Nephron progenitor cell (in vitro differentiated cells): ENCODE measurements around the gene WDR74.

Experiments used
- DNase-seq: peaks from one replicate; pipeline ENCODE4 v3.0.0; 2021
- H3K27ac Mint-ChIP-seq: 2 replicates; pipeline ENCODE4 v1.8.0; 2021; ENCODE audit warnings: mild to moderate bottlenecking, moderate library complexity, mixed read lengths
- H3K27me3 Mint-ChIP-seq: 2 replicates; pipeline ENCODE4 v1.8.0; 2021; ENCODE audit warnings: mild to moderate bottlenecking, low read depth, mixed read lengths; ENCODE audit not compliant: poor library complexity
- H3K36me3 Mint-ChIP-seq: 2 replicates; pipeline ENCODE4 v1.8.0; 2021; ENCODE audit warnings: low read depth, mixed read lengths
- H3K4me1 Mint-ChIP-seq: 2 replicates; pipeline ENCODE4 v1.8.0; 2021; ENCODE audit warnings: mixed read lengths
- H3K4me3 Mint-ChIP-seq: 2 replicates; pipeline ENCODE4 v1.8.0; 2021; ENCODE audit warnings: mild to moderate bottlenecking, moderate library complexity, mixed read lengths
- H3K9me3 Mint-ChIP-seq: 2 replicates; pipeline ENCODE4 v1.8.0; 2021; ENCODE audit warnings: mild to moderate bottlenecking, moderate library complexity, mixed read lengths
- CTCF ChIP-seq: fragments of 200-600 bp; sonication (generic); IDR thresholded peaks from 2 replicates; pipeline ENCODE4 v1.5.0; 2021; ENCODE audit warnings: antibody characterized with exemption

WDR74 gene

GRCh38 chr11:62805076-62805892 lies 34.1 kb downstream of the WDR74 start, which contains the start of gene NXF1:
NXF1 (minus strand) TSS chr11:62805440; CDS start chr11:62805356, 84 bp downstream.
- TF ChIP-seq CTCF = no peak
- Mint-ChIP-seq H3K36me3 (peaks cover 34% of the 10 kb centered on the region), H3K9me3 (no peaks in the 10 kb centered on the region), H3K4me3 (peak within 1 kb of the TSS; percentile 100), H3K27ac (peak within 1 kb of the TSS; percentile 100), H3K27me3 (peaks cover 8% of the 10 kb centered on the region), H3K4me1 (peaks cover 30% of the 10 kb centered on the region)
- DNase-seq = peak; percentile 98

- Mint-ChIP-seq H3K36me3 (peaks cover 41% of the 10 kb centered on the region), H3K27me3 (peaks cover 8% of the 10 kb centered on the region), H3K4me3 (peak overlapping the region; percentile 100), H3K4me1 (peaks cover 30% of the 10 kb centered on the region), H3K27ac (peak overlapping the region; percentile 99), H3K9me3 (no peaks in the 10 kb centered on the region)
- no peak for TF ChIP-seq CTCF
- DNase-seq = no peak
Observed at GRCh38 chr11:62804310-62805075, 34.9 kb downstream of the WDR74 start.

- Mint-ChIP-seq H3K4me1 (peaks cover 21% of the 10 kb centered on the region), H3K27me3 (peaks cover 17% of the 10 kb centered on the region), H3K4me3 (no peak overlapping the region), H3K27ac (no peak overlapping the region), H3K36me3 (peaks cover 68% of the 10 kb centered on the region), H3K9me3 (no peaks in the 10 kb centered on the region)
- no peak for TF ChIP-seq CTCF
- no peak for DNase-seq
Observed at GRCh38 chr11:62801071-62801470, 38.3 kb downstream of the WDR74 start.

- Mint-ChIP-seq H3K4me3 (no peak overlapping the region), H3K4me1 (peaks cover 12% of the 10 kb centered on the region), H3K9me3 (no peaks in the 10 kb centered on the region), H3K27me3 (peaks cover 17% of the 10 kb centered on the region), H3K27ac (no peak overlapping the region), H3K36me3 (peaks cover 84% of the 10 kb centered on the region)
- no peak for DNase-seq
- no peak for TF ChIP-seq CTCF
Observed at GRCh38 chr11:62799486-62799885, 39.9 kb downstream of the WDR74 start.

GRCh38 chr11:62796281-62796680 lies 43.1 kb downstream of the WDR74 start:
- H3K27ac Mint-ChIP-seq = no peak overlapping the region
- H3K4me3 Mint-ChIP-seq = no peak overlapping the region
- H3K9me3 Mint-ChIP-seq = no peaks in the 10 kb centered on the region
- TF ChIP-seq CTCF = no peak
- H3K27me3 Mint-ChIP-seq = peaks cover 8% of the 10 kb centered on the region
- H3K4me1 Mint-ChIP-seq = peaks cover 8% of the 10 kb centered on the region
- H3K36me3 Mint-ChIP-seq = peaks cover 79% of the 10 kb centered on the region
- no peak for DNase-seq
